Panc1 (cell line): ENCODE data around the gene C1orf105. TPM values are rescaled to one million over a fixed set of nuclear protein-coding genes. Genes with fewer than 3 reads are reported as not detected.

Source experiments
- ATAC-seq: fragments of 200-7000 bp; cut with Tn5 transposase; 2 replicates; pipeline ENCODE4 v1.9.1; 2020; ENCODE audit warnings: mild to moderate bottlenecking, moderate library complexity
- BruUV-seq: library from RNA; stranded (reverse); fragments of 400-500 nt; replicated peaks from 2 replicates; lab custom pipeline; 2021; lab: Mats Ljungman, UMichigan
- CTCF ChIA-PET: fragments of 300-600 bp; sonication (Branson Sonifier 250); formaldehyde crosslinking; loops from one replicate; lab custom pipeline; 2022; ENCODE audit warnings: antibody characterized with exemption; lab: Charles Lee
- POLR2A ChIA-PET: fragments of 300-600 bp; sonication (Branson Sonifier 250); formaldehyde crosslinking; loops from one replicate; lab custom pipeline; 2022; ENCODE audit warnings: antibody characterized with exemption; lab: Charles Lee
- DNase-seq: peaks from one replicate; pipeline ENCODE4 v3.0.0-alpha.2; 2010; ENCODE audit warnings: low read depth, low spot score
- H3K27ac ChIP-seq: 2 replicates; pipeline ENCODE4 v1.5.1; 2011; ENCODE audit warnings: mild to moderate bottlenecking, low read length, inconsistent platforms
- H3K27me3 ChIP-seq: fragments of 200-500 bp; sonication (Bioruptor generic); 2 replicates; pipeline ENCODE4 v1.6.0; 2014; ENCODE audit warnings: low read length, inconsistent platforms; ENCODE audit not compliant: control insufficient read depth, insufficient read depth
- H3K36me3 ChIP-seq: fragments of 200-500 bp; sonication (Bioruptor generic); 2 replicates; pipeline ENCODE4 v1.5.1; 2014; ENCODE audit warnings: inconsistent platforms, mild to moderate bottlenecking, low read length, moderate library complexity; ENCODE audit not compliant: control insufficient read depth, insufficient read depth
- H3K4me1 ChIP-seq: 2 replicates; pipeline ENCODE4 v1.5.1; 2011; ENCODE audit warnings: inconsistent platforms, mild to moderate bottlenecking, low read length, moderate library complexity; ENCODE audit not compliant: control insufficient read depth, insufficient read depth
- H3K4me3 ChIP-seq, 2 experiments: 2 replicates each; pipeline ENCODE4 v1.5.1; 2011 to 2012; ENCODE audit warnings: low read depth in 2 of 2, low read length in 2 of 2, mild to moderate bottlenecking in 2 of 2, inconsistent platforms in 1 of 2, moderate library complexity in 1 of 2
- H3K9me3 ChIP-seq: fragments of 200-500 bp; sonication (Bioruptor generic); 2 replicates; pipeline ENCODE4 v1.5.1; 2014; ENCODE audit warnings: low read depth, mild to moderate bottlenecking, inconsistent platforms, low read length, moderate library complexity; ENCODE audit not compliant: control insufficient read depth, insufficient read depth
- POLR2AphosphoS5 ChIP-seq: IDR thresholded peaks from 2 replicates; pipeline ENCODE4 v1.6.1; 2012; ENCODE audit warnings: mild to moderate bottlenecking, low read depth, low read length, moderate library complexity
- SIN3A ChIP-seq: IDR thresholded peaks from 2 replicates; pipeline ENCODE4 v1.6.1; 2012; ENCODE audit warnings: low read depth, mild to moderate bottlenecking, low read length, moderate library complexity, borderline replicate concordance; ENCODE audit not compliant: insufficient read depth
- TCF7L2 ChIP-seq: IDR thresholded peaks from 2 replicates; pipeline ENCODE4 v1.6.1; 2011; ENCODE audit warnings: mild to moderate bottlenecking, low read depth, low read length, inconsistent platforms
- in situ Hi-C: cut with HindIII; loops from 2 replicates; pipeline ENCODE4 v1.10.0; 2016; ENCODE audit warnings: low sequenced_read_pairs, low pct_unique_long_range_greater_than_20kb
- intact Hi-C: fragments of 100-400 bp; cut with micrococcal nuclease; formaldehyde crosslinking; loops from one replicate; pipeline ENCODE4 v1.10.0; 2022; ENCODE audit not compliant: unreplicated experiment
- total RNA-seq: library from RNA; stranded (reverse); gene quantifications from one replicate; pipeline ENCODE4 v1.2.1, GENCODE V29; 2021; ENCODE audit not compliant: unreplicated experiment
- TF ChIP-seq, protein P1 (sequence below): fragments of 450-650 bp; IDR thresholded peaks from 2 replicates; pipeline ENCODE4 v1.5.1; 2017; ENCODE audit warnings: mild to moderate bottlenecking
- TF ChIP-seq, protein P2 (sequence below), 2 experiments: IDR thresholded peaks; 2 replicates each; pipeline ENCODE4 v1.6.1; 2011 to 2012; ENCODE audit warnings: low read depth in 2 of 2, control low read depth in 1 of 2, low read length in 1 of 2, mild to moderate bottlenecking in 1 of 2, moderate library complexity in 1 of 2; ENCODE audit not compliant: insufficient read depth in 1 of 2

Gene C1orf105
- total RNA-seq, 1 experiment from 2014 or later: not detected

DNA sequence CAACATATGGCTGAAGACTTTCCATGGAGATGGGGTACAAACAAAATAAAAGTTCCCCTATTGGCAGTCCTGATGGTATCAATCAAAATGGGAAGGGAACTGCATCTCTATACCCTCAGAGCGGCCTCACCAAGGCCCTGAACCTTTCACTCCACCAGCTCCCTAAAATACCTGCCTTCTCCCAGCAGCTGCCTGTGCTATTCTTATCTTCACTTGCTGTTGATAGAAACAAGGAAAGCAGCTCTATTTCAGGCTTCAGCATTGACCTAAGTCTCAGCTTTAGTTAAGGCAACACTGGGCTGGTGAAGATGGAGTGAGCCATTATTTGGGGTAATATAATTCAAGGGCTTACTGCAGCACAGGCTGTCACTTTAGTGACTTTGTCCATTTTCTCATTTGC is 45.1 kb downstream of the C1orf105 start:
- ChIA-PET CTCF (no interaction called here), POLR2A (no interaction called here)
- in situ Hi-C loops (no loop called here), intact Hi-C loops (no loop called here)
- H3K27me3 ChIP-seq: no peaks in the 10 kb centered on the region; the same call in 1 of the 2 replicates
- no TSS peak for BruUV-seq
- no peak overlapping the region for H3K4me3 ChIP-seq
- TF ChIP-seq TCF7L2 (no peak), SIN3A (no peak), POLR2AphosphoS5 (no peak)
- TF ChIP-seq, protein P1, sequence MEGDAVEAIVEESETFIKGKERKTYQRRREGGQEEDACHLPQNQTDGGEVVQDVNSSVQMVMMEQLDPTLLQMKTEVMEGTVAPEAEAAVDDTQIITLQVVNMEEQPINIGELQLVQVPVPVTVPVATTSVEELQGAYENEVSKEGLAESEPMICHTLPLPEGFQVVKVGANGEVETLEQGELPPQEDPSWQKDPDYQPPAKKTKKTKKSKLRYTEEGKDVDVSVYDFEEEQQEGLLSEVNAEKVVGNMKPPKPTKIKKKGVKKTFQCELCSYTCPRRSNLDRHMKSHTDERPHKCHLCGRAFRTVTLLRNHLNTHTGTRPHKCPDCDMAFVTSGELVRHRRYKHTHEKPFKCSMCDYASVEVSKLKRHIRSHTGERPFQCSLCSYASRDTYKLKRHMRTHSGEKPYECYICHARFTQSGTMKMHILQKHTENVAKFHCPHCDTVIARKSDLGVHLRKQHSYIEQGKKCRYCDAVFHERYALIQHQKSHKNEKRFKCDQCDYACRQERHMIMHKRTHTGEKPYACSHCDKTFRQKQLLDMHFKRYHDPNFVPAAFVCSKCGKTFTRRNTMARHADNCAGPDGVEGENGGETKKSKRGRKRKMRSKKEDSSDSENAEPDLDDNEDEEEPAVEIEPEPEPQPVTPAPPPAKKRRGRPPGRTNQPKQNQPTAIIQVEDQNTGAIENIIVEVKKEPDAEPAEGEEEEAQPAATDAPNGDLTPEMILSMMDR: no peak
- TF ChIP-seq, protein P2, sequence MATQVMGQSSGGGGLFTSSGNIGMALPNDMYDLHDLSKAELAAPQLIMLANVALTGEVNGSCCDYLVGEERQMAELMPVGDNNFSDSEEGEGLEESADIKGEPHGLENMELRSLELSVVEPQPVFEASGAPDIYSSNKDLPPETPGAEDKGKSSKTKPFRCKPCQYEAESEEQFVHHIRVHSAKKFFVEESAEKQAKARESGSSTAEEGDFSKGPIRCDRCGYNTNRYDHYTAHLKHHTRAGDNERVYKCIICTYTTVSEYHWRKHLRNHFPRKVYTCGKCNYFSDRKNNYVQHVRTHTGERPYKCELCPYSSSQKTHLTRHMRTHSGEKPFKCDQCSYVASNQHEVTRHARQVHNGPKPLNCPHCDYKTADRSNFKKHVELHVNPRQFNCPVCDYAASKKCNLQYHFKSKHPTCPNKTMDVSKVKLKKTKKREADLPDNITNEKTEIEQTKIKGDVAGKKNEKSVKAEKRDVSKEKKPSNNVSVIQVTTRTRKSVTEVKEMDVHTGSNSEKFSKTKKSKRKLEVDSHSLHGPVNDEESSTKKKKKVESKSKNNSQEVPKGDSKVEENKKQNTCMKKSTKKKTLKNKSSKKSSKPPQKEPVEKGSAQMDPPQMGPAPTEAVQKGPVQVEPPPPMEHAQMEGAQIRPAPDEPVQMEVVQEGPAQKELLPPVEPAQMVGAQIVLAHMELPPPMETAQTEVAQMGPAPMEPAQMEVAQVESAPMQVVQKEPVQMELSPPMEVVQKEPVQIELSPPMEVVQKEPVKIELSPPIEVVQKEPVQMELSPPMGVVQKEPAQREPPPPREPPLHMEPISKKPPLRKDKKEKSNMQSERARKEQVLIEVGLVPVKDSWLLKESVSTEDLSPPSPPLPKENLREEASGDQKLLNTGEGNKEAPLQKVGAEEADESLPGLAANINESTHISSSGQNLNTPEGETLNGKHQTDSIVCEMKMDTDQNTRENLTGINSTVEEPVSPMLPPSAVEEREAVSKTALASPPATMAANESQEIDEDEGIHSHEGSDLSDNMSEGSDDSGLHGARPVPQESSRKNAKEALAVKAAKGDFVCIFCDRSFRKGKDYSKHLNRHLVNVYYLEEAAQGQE (IDR thresholded peaks at IDR 0.05; ENCODE audit: insufficient read depth in 1 of 2, low read depth in 2 of 2, low read length in 1 of 2): no peak
- no peaks in the 10 kb centered on the region for H3K4me1 ChIP-seq
- H3K36me3 ChIP-seq: no peaks in the 10 kb centered on the region
- DNase-seq (no peak), ATAC-seq (no peak)
- no peak overlapping the region for H3K27ac ChIP-seq
- H3K9me3 ChIP-seq: no peaks in the 10 kb centered on the region

DNA sequence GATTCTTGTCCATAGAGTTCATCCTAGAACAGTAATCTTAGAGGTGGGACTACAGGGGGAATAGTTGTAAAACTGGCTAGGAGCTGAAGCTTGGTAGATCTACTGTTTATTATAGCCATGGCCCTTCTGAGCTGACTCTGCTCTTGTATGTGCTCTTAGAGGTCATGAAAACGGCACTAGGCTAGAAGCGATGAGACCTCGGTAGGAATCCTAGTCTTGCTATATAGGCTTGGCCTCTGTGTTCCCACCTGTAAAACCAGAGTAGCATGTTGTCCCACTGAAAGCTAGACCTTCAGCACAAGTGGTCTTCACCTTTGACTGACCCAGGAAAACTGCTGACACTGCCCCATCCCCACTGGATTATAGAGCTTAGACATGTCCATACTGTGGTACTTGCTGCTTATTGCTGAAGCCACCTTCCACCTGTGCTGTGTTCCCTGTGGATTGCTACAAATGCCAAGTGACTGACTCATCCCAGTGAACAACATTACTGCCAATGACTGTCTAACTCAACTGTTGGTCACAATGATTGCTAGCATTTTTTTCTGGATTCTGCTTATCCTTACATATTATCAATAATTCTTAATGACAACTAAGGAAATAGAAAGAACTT is 46.4 kb downstream of the C1orf105 start:
- POLR2A ChIA-PET: interaction anchor here (0.6 kb wide), 1 partner anchor 66 kb away, joined by 3 read pairs; no protein-coding TSS in a partner anchor

More for the DNA sequence above, 46.4 kb downstream of the C1orf105 start:
- H3K27ac ChIP-seq: no peak overlapping the region
- CTCF ChIA-PET: interaction anchor here (0.5 kb wide), 2 partner anchors 24 to 253 kb away, joined by 3 to 4 read pairs; no protein-coding TSS in a partner anchor
- H3K4me3 ChIP-seq: no peak overlapping the region
- no peaks in the 10 kb centered on the region for H3K9me3 ChIP-seq
- BruUV-seq: no TSS peak
- H3K36me3 ChIP-seq: no peaks in the 10 kb centered on the region
- no peaks in the 10 kb centered on the region for H3K4me1 ChIP-seq
- ATAC-seq: no peak
- intact Hi-C loops: no loop called here
- H3K27me3 ChIP-seq: no peaks in the 10 kb centered on the region; the same call in 1 of the 2 replicates
- no peak for DNase-seq
- TF ChIP-seq, protein P1: no peak
- TF ChIP-seq TCF7L2 (no peak), POLR2AphosphoS5 (no peak), SIN3A (no peak)
- TF ChIP-seq, protein P2 (IDR thresholded peaks at IDR 0.05; ENCODE audit: insufficient read depth in 1 of 2, low read depth in 2 of 2, low read length in 1 of 2): no peak
- in situ Hi-C loops: no loop called here
